ENCODE results near the gene SUMO3. TPM values are rescaled to one million over a fixed set of nuclear protein-coding genes. Genes with fewer than 3 reads are reported as not detected.

SUMO3 gene
- total RNA-seq, 1 experiment from 2014 or later = 81.5 TPM

GRCh38 chr21:44814498-44815023 lies 3.3 kb downstream of the SUMO3 start:
- no peaks in the 10 kb centered on the region for H3K9me3 ChIP-seq (ENCODE audit: insufficient read depth, low read depth)
- H3K36me3 ChIP-seq (ENCODE audit: low read depth) = no peaks in the 10 kb centered on the region
- ChIA-PET CTCF (no interaction called here), POLR2A (ENCODE audit: unreplicated experiment) (no interaction called here)
- peaks cover 4% of the 10 kb centered on the region; the same call in 1 of the 2 replicates for H3F3A ChIP-seq (ENCODE audit: insufficient read depth, low read depth)
- no peak for TF ChIP-seq EZH2 (IDR thresholded peaks at IDR 0.05; ENCODE audit: low read depth)
- TF ChIP-seq CTCF (conservative IDR thresholded peaks at IDR 0.05) = no peak
- H3K79me2 ChIP-seq (ENCODE audit: low read depth) = peaks cover 25% of the 10 kb centered on the region
- H3K4me2 ChIP-seq = no peak overlapping the region
- DNase-seq = no peak
- H4K20me1 ChIP-seq (ENCODE audit: insufficient read depth) = peaks cover 25% of the 10 kb centered on the region
- H3K4me1 ChIP-seq (replicated peaks; ENCODE audit: insufficient read depth) = no peaks in the 10 kb centered on the region; the same call in 1 of the 2 replicates
- intact Hi-C loops (cut with micrococcal nuclease; ENCODE audit: unreplicated experiment) = loop anchor here (5.0 kb wide), 1 partner anchor 58 kb away; the partner anchor contains the start of gene PTTG1IP
- H2AFZ ChIP-seq = no peak overlapping the region
- no peaks in the 10 kb centered on the region for H3K9me2 ChIP-seq (ENCODE audit: insufficient read depth)
- BruUV-seq (replicated peaks) = no TSS peak
- H3K27me3 ChIP-seq (ENCODE audit: insufficient read depth, low read depth) = no peaks in the 10 kb centered on the region
- H3K27ac ChIP-seq = no peak overlapping the region
- H3K4me3 ChIP-seq = no peak overlapping the region

- CTCF ChIA-PET = no interaction called here
- no peak overlapping the region for H3K4me2 ChIP-seq
- peaks cover 25% of the 10 kb centered on the region for H3K79me2 ChIP-seq (ENCODE audit: low read depth)
- H2AFZ ChIP-seq = no peak overlapping the region
- H3K9me3 ChIP-seq (ENCODE audit: insufficient read depth, low read depth) = no peaks in the 10 kb centered on the region
- POLR2A ChIA-PET (ENCODE audit: unreplicated experiment) = no interaction called here
- intact Hi-C loops (cut with micrococcal nuclease; ENCODE audit: unreplicated experiment) = no loop called here
- H3K4me3 ChIP-seq = no peak overlapping the region
- H3K27ac ChIP-seq = no peak overlapping the region
- H3K36me3 ChIP-seq (ENCODE audit: low read depth) = no peaks in the 10 kb centered on the region
- TF ChIP-seq EZH2 (IDR thresholded peaks at IDR 0.05; ENCODE audit: low read depth) = no peak
- TF ChIP-seq CTCF (conservative IDR thresholded peaks at IDR 0.05) = no peak
- H3K4me1 ChIP-seq (replicated peaks; ENCODE audit: insufficient read depth) = no peaks in the 10 kb centered on the region; the same call in 1 of the 2 replicates
- H4K20me1 ChIP-seq (ENCODE audit: insufficient read depth) = peaks cover 25% of the 10 kb centered on the region
- no peaks in the 10 kb centered on the region for H3F3A ChIP-seq (ENCODE audit: insufficient read depth, low read depth)
- no TSS peak for BruUV-seq (replicated peaks)
- no peak for DNase-seq
- H3K27me3 ChIP-seq (ENCODE audit: insufficient read depth, low read depth) = no peaks in the 10 kb centered on the region
- H3K9me2 ChIP-seq (ENCODE audit: insufficient read depth) = no peaks in the 10 kb centered on the region
Measured at GRCh38 chr21:44813727-44814126, 4.1 kb downstream of the SUMO3 start.

GRCh38 chr21:44813149-44813548 lies 4.7 kb downstream of the SUMO3 start:
- H3K27ac ChIP-seq = no peak overlapping the region
- no peak overlapping the region for H3K4me3 ChIP-seq
- H3F3A ChIP-seq (ENCODE audit: insufficient read depth, low read depth) = no peaks in the 10 kb centered on the region
- ChIA-PET CTCF (no interaction called here), POLR2A (ENCODE audit: unreplicated experiment) (no interaction called here)
- intact Hi-C loops (cut with micrococcal nuclease; ENCODE audit: unreplicated experiment) = no loop called here
- no peak overlapping the region for H2AFZ ChIP-seq
- no TSS peak for BruUV-seq (replicated peaks)
- peaks cover 25% of the 10 kb centered on the region for H3K79me2 ChIP-seq (ENCODE audit: low read depth)
- TF ChIP-seq EZH2 (IDR thresholded peaks at IDR 0.05; ENCODE audit: low read depth) = no peak
- TF ChIP-seq CTCF (conservative IDR thresholded peaks at IDR 0.05) = no peak
- no peaks in the 10 kb centered on the region for H3K36me3 ChIP-seq (ENCODE audit: low read depth)
- H3K4me2 ChIP-seq = no peak overlapping the region
- no peaks in the 10 kb centered on the region for H3K27me3 ChIP-seq (ENCODE audit: insufficient read depth, low read depth)
- H3K9me2 ChIP-seq (ENCODE audit: insufficient read depth) = no peaks in the 10 kb centered on the region
- no peaks in the 10 kb centered on the region; the same call in 1 of the 2 replicates for H3K4me1 ChIP-seq (replicated peaks; ENCODE audit: insufficient read depth)
- peaks cover 25% of the 10 kb centered on the region for H4K20me1 ChIP-seq (ENCODE audit: insufficient read depth)
- no peaks in the 10 kb centered on the region for H3K9me3 ChIP-seq (ENCODE audit: insufficient read depth, low read depth)
- no peak for DNase-seq

Data from PC-9 (cell line).